Osteoblast (primary cell): ENCODE measurements around the gene SERINC1. TPM values are rescaled to one million over a fixed set of nuclear protein-coding genes. Genes with fewer than 3 reads are reported as not detected.
A peak's percentile ranks its signal among the peaks of the same experiment; 100 is the strongest.
"Not testable (repeated sequence)": the region's sequence is repeated elsewhere in the genome, so short reads cannot be mapped to it uniquely, and the experiment has no call there.

Experiments used
- DNase-seq: peaks from one replicate; pipeline ENCODE4 v3.0.0; 2011; ENCODE audit warnings: low spot score, mixed read lengths; ENCODE audit not compliant: insufficient read length; ENCODE audit errors: missing footprints
- H2AFZ ChIP-seq: 2 replicates; pipeline ENCODE4 v1.6.0; 2011; ENCODE audit warnings: mild to moderate bottlenecking, low read length
- H3K27ac ChIP-seq: 2 replicates; pipeline ENCODE4 v1.5.1; 2011; ENCODE audit warnings: mild to moderate bottlenecking, low read depth, low read length, moderate library complexity
- H3K27me3 ChIP-seq: 2 replicates; pipeline ENCODE4 v1.6.0; 2012; ENCODE audit warnings: mild to moderate bottlenecking, control low read depth, inconsistent platforms, low read length, moderate library complexity; ENCODE audit not compliant: insufficient read depth
- H3K36me3 ChIP-seq: 2 replicates; pipeline ENCODE4 v1.5.1; 2011; ENCODE audit warnings: mild to moderate bottlenecking, low read length, control low read depth, moderate library complexity; ENCODE audit not compliant: insufficient read depth
- H3K4me1 ChIP-seq: 2 replicates; pipeline ENCODE4 v1.5.1; 2011; ENCODE audit warnings: mild to moderate bottlenecking, low read length, control low read depth, moderate library complexity; ENCODE audit not compliant: insufficient read depth
- H3K4me2 ChIP-seq: 2 replicates; pipeline ENCODE4 v1.6.0; 2011; ENCODE audit warnings: mild to moderate bottlenecking, low read length; ENCODE audit not compliant: insufficient read depth
- H3K4me3 ChIP-seq: fragments of 200-600 bp; sonication (generic); 3 replicates; pipeline ENCODE4 v1.5.1; 2012; ENCODE audit warnings: mild to moderate bottlenecking, low read length, inconsistent platforms; ENCODE audit not compliant: insufficient read depth
- H3K79me2 ChIP-seq: 2 replicates; pipeline ENCODE4 v1.6.0; 2012; ENCODE audit warnings: mild to moderate bottlenecking, low read length, control low read depth, inconsistent platforms; ENCODE audit not compliant: insufficient read depth
- H3K9me3 ChIP-seq: 2 replicates; pipeline ENCODE4 v1.5.1; 2011; ENCODE audit warnings: low read depth, low read length, control low read depth
- H4K20me1 ChIP-seq: 2 replicates; pipeline ENCODE4 v1.6.0; 2012; ENCODE audit warnings: mild to moderate bottlenecking, low read length, control low read depth; ENCODE audit not compliant: insufficient read depth
- total RNA-seq: library from RNA; depleted of rRNA; stranded (reverse); fragments of >200 nt; gene quantifications from 2 replicates; pipeline ENCODE4 v1.2.3, GENCODE V29; 2012
- TF ChIP-seq, protein P1 (sequence below): IDR thresholded peaks from 2 replicates; pipeline ENCODE4 v1.5.1; 2011; ENCODE audit warnings: mild to moderate bottlenecking, low read depth, low read length, moderate library complexity; ENCODE audit errors: extremely low read depth

Gene SERINC1
- total RNA-seq: 247 and 260 TPM in 2 replicates

DNA sequence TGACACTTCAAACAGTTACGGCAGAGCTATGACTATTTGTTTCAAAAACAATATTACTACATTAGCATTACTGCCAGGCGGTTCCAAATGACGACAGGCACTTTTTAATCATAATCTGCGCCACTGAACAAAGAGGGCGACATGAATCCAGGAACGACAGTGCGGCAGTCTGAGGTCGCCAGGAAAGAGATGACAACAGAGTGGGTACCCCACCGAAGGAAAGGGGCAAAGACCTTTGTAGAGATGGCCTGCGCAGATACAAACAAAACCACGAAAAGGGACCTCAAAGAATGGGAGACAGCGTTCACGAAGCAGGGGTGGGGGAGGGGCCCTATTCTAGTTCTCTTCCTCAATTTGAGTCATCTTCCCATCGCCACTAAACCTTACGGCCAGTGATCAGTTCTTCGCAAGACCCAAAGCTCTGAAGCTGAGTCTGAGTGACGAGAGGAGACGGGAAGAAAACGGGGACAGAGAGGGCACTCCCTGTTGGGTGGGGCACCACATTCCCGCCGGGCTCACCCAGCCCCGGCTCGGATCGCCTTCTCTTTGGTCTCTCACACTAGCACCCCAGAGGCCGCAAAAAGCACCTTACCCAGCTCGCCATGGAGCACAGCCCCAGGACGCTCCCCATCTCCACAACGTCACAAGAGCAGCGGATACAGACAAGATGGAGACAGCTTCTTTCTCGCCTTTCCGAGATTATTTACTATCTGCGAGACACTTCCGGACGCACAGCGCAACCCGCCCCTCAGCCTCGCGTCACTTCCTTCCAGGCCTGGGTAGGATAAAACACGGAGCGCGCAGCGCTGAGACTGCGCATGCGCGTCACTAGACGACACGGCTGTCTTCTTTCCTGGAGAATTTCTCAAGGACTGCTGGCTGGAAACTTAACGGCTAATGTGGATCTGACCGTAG lies at the start of gene SERINC1:
SERINC1 (minus strand) TSS at position 701 of the 915 bp plus-strand sequence; CDS start at position 631, 70 bp downstream.
- H3K4me2 ChIP-seq: peak within 1 kb of the TSS; percentile 93
- TF ChIP-seq, protein P1, sequence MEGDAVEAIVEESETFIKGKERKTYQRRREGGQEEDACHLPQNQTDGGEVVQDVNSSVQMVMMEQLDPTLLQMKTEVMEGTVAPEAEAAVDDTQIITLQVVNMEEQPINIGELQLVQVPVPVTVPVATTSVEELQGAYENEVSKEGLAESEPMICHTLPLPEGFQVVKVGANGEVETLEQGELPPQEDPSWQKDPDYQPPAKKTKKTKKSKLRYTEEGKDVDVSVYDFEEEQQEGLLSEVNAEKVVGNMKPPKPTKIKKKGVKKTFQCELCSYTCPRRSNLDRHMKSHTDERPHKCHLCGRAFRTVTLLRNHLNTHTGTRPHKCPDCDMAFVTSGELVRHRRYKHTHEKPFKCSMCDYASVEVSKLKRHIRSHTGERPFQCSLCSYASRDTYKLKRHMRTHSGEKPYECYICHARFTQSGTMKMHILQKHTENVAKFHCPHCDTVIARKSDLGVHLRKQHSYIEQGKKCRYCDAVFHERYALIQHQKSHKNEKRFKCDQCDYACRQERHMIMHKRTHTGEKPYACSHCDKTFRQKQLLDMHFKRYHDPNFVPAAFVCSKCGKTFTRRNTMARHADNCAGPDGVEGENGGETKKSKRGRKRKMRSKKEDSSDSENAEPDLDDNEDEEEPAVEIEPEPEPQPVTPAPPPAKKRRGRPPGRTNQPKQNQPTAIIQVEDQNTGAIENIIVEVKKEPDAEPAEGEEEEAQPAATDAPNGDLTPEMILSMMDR: no peak
- no peaks in the 10 kb centered on the region for H3K9me3 ChIP-seq
- peak; percentile 91 for DNase-seq
- H2AFZ ChIP-seq: peak within 1 kb of the TSS; percentile 100
- H3K27ac ChIP-seq: peak within 1 kb of the TSS; percentile 97
- H3K27me3 ChIP-seq: no peaks in the 10 kb centered on the region
- H4K20me1 ChIP-seq: peaks cover 41% of the 10 kb centered on the region
- H3K4me1 ChIP-seq: peaks cover 9% of the 10 kb centered on the region
- H3K4me3 ChIP-seq: peak within 1 kb of the TSS; percentile 98
- no peaks in the 10 kb centered on the region for H3K36me3 ChIP-seq
- H3K79me2 ChIP-seq: peaks cover 53% of the 10 kb centered on the region

DNA sequence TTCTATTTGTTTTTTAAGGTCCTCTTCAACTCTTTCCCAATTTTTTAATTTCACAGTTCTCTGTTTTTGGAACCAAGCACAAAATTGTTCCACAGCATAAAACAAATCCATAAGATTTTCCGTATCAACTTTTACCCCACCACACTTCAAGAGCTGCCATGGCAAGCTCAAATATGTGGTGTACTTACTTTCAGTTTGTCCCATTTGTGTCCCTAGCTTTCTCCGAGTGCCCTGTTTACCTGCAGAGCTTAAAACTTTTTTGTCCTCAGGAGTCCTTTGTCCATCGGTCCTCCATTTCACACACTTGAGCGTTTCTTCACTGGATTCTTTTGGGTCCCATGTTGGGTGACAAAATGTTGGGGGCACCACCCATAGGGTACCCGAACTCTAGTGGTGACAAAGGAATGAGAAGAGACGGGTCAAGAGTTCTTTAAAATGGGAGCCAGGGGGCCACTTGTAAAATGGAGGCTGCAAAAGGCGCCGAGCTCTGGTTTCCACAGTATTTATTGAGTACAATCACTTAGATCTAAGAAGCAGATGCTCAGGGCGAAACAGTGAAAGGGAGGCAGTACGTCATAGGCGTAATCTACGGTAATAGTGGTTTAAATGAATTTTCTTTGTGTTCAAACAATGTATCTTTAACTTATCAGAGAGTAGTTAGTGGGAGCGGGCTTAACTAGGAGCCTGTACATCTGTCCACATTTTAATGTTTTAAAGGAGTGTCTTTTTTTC lies 39.8 kb upstream of the SERINC1 start:
- Histone ChIP-seq H3K4me3 (no peak overlapping the region), H3K9me3 (no peaks in the 10 kb centered on the region), H2AFZ (no peak overlapping the region), H3K4me2 (no peak overlapping the region), H3K4me1 (no peaks in the 10 kb centered on the region), H3K27me3 (no peaks in the 10 kb centered on the region), H4K20me1 (no peaks in the 10 kb centered on the region), H3K79me2 (no peaks in the 10 kb centered on the region), H3K36me3 (no peaks in the 10 kb centered on the region), H3K27ac (no peak overlapping the region)
- DNase-seq: no peak
- TF ChIP-seq, protein P1: no peak

DNA sequence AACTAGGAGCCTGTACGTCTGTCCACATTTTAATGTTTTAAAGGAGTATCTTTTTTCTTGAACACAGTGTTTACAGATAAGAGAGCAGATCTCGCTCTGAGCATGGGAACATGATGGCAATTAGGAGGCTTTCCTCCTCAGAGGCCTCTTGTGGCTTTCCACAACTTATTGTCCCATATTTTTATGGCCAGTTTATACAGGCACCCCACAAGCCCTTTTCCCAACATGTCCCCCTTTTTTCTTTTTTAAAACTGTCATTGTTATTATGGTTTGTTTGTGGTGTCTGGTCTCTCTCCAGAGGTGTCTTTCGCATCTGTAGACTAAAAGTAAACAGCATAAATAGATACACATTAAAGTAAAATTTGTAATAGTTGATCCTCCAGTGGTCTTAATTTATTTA lies 33.6 kb upstream of the SERINC1 start:
- H3K79me2 ChIP-seq, H3K4me3 ChIP-seq, H3K36me3 ChIP-seq, H3K4me2 ChIP-seq, H4K20me1 ChIP-seq, H3K27ac ChIP-seq, H2AFZ ChIP-seq, H3K27me3 ChIP-seq, DNase-seq, H3K4me1 ChIP-seq, H3K9me3 ChIP-seq: not testable (repeated sequence)

DNA sequence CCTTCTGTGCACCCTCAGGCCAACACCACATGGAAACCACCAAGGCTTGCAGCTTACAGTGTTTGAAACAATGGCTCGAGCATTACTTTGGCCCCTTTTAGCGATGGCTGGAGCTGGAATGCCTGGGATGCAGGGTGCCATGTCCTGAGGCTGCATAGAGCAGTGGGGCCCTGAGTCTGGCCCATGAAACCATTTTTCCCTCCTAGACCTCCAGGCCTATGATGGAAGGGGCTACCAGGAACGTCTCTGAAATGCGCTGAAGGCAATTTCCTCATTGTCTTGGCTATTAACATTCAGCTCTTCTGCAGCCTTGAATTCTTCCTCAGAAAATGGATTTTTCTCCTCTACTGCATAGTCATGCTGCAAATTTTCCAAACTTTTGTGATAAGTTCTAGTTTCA lies 29.9 kb upstream of the SERINC1 start:
- Histone ChIP-seq H3K4me1 (no peaks in the 10 kb centered on the region), H3K79me2 (no peaks in the 10 kb centered on the region), H3K27me3 (no peaks in the 10 kb centered on the region), H3K9me3 (no peaks in the 10 kb centered on the region), H3K36me3 (no peaks in the 10 kb centered on the region), H3K4me2 (no peak overlapping the region), H2AFZ (no peak overlapping the region), H4K20me1 (no peaks in the 10 kb centered on the region), H3K4me3 (no peak overlapping the region), H3K27ac (no peak overlapping the region)
- no peak for DNase-seq
- TF ChIP-seq, protein P1: no peak
